ENCODE measurements around the gene SPINK4. TPM values are rescaled to one million over a fixed set of nuclear protein-coding genes. Genes with fewer than 3 reads are reported as not detected.

The SPINK4 gene
- total RNA-seq, 1 experiment from 2014 or later: not detected

- no peak for DNase-seq (ENCODE audit: low read depth)
Measured at GRCh38 chr9:33291031-33291397, 51.0 kb downstream of the SPINK4 start.

DNA sequence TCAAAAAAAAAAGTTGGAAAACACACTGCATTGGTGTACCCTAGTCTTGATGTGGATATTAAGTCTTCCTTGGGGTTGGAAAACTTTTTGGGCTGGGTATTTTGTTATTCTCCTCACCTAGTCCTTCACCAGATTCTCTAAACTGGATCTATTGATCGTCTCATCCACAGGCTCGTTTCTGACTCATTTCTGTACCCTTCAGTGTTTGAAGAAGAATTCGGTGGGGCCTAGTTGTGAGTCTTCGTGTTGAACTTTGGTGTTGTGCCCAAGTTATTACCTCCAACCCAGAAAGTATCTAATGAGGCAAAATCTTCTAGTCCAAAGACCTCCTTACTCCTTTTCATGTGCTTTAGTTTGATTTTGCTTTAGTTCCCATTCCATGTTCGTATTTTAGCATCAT is 51.9 kb downstream of the SPINK4 start:
- DNase-seq (ENCODE audit: low read depth): no peak

DNA sequence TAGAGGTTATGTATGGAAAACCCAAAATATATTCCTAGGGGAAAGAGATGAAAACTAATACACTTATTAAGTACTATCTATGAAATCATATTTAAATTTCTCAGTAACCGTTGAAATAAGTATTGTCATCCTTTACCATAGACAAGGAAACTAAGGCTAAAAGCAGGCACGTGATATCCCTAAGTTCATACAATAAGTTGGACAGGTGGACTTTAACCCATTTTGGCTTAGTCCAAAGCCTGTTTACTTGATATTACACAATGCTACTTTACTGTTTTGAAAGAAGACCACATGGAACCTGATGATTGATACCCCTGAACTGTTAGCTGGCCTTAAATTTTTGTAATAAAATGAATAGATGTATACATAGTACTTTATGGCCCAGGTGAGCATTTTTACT is 53.8 kb downstream of the SPINK4 start:
- DNase-seq (ENCODE audit: low read depth): no peak

GRCh38 chr9:33294670-33295432 is 54.9 kb downstream of the SPINK4 start:
- DNase-seq (ENCODE audit: low read depth): no peak

- DNase-seq (ENCODE audit: low read depth): no peak
Measured at GRCh38 chr9:33295571-33295970, 55.6 kb downstream of the SPINK4 start.

DNA sequence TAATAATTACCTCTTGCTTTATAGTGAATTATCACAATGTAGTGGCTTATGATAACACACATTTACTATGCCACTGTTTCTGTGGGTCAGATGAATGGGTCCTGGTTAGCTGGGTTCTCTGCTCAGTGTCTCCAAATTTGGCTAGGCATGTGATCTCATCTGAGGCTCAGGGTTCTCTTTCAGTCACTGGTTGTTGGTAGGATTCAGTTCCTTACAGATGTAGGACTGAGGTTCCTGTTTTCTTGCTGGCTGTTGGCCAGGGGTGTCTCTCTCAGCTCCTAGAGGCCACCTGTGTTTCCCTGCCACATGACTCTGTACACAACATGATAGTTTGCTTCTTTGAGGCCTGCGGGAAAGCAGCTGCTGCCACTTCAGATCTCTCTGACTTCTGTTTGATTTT is 57.5 kb downstream of the SPINK4 start:
- DNase-seq (ENCODE audit: low read depth): no peak

Other genes starting within 250 kb of the SPINK4 start
- gene APTX, start 238.5 kb upstream of the SPINK4 start, total RNA-seq (2014; rRNA removed; shearing (Covaris generic)): 33.9 and 40.6 TPM in 2 replicates
- gene DNAJA1, start 214.9 kb upstream of the SPINK4 start, total RNA-seq (2014; rRNA removed; shearing (Covaris generic)): 171 and 180 TPM in 2 replicates
- 27.5 and 28.1 TPM in 2 replicates for gene SMU1, start 163.5 kb upstream of the SPINK4 start, total RNA-seq (2014; rRNA removed; shearing (Covaris generic))
- 35.4 and 38.7 TPM in 2 replicates for gene B4GALT1, start 72.8 kb upstream of the SPINK4 start, total RNA-seq (2014; rRNA removed; shearing (Covaris generic))
- gene BAG1, start 24.5 kb downstream of the SPINK4 start, total RNA-seq (2014; rRNA removed; shearing (Covaris generic)): 19.9 and 34.0 TPM in 2 replicates
- gene CHMP5, start 24.9 kb downstream of the SPINK4 start, total RNA-seq (2014; rRNA removed; shearing (Covaris generic)): 135 and 143 TPM in 2 replicates
- 14.0 and 16.3 TPM in 2 replicates for gene NFX1, start 50.3 kb downstream of the SPINK4 start, total RNA-seq (2014; rRNA removed; shearing (Covaris generic))
- gene AQP7, start 162.4 kb downstream of the SPINK4 start, total RNA-seq (2014; rRNA removed; shearing (Covaris generic)): not detected in 2 replicates
- 1.4 and 1.6 TPM in 2 replicates for gene AQP3, start 207.4 kb downstream of the SPINK4 start, total RNA-seq (2014; rRNA removed; shearing (Covaris generic))
- 12.9 and 13.2 TPM in 2 replicates for gene NOL6, start 233.8 kb downstream of the SPINK4 start, total RNA-seq (2014; rRNA removed; shearing (Covaris generic))